ENCODE results near the gene PLD6.

- TF ChIP-seq REST (IDR thresholded peaks at IDR 0.05; ENCODE audit: insufficient read depth in 1 of 2, low read depth in 2 of 2, low read length in 2 of 2) (no peak), POLR2AphosphoS5 (IDR thresholded peaks at IDR 0.05; ENCODE audit: low read depth, low read length) (0 out of 2 replicates have a peak, but pooled peaks have one; percentile 27), SIN3A (IDR thresholded peaks at IDR 0.05; ENCODE audit: borderline replicate concordance, insufficient read depth, low read length) (no peak), TAF1 (IDR thresholded peaks at IDR 0.05; ENCODE audit: borderline replicate concordance, insufficient read depth, low read length) (no peak)
These were observed 40.7 kb upstream of the PLD6 start for GRCh38 chr17:17246879-17247278.
